NK-92 treated with Interleukin-12 subunit alpha and Interleukin-12 subunit beta, amount 100 ng/mL, for 24 hours (cell line): ENCODE results near the gene KCNJ12.
A peak's percentile ranks its signal among the peaks of the same experiment; 100 is the strongest.
"Not testable (repeated sequence)": the region's sequence is repeated elsewhere in the genome, so short reads cannot be mapped to it uniquely, and the experiment has no call there.

ENCODE experiments used
- DNase-seq: peaks from one replicate; lab custom pipeline; 2025; lab: John Stamatoyannopoulos, UW

The KCNJ12 gene

GRCh38 chr17:21387616-21388015, 11.5 kb downstream of the KCNJ12 start:
- no peak for DNase-seq

- no peak for DNase-seq
Measured at GRCh38 chr17:21388066-21388465, 11.9 kb downstream of the KCNJ12 start.

GRCh38 chr17:21388944-21389343, 12.8 kb downstream of the KCNJ12 start:
- DNase-seq, result no peak

- no peak for DNase-seq
Measured at GRCh38 chr17:21389394-21389793, 13.2 kb downstream of the KCNJ12 start.

GRCh38 chr17:21390294-21390693, 14.1 kb downstream of the KCNJ12 start:
- no peak for DNase-seq

- no peak for DNase-seq
Measured at GRCh38 chr17:21392266-21392665, 16.1 kb downstream of the KCNJ12 start.

- DNase-seq, result no peak
Measured at GRCh38 chr17:21394265-21394664, 18.1 kb downstream of the KCNJ12 start.

GRCh38 chr17:21395764-21396163, 19.6 kb downstream of the KCNJ12 start:
- DNase-seq, result no peak

GRCh38 chr17:21396237-21396636, 20.1 kb downstream of the KCNJ12 start:
- no peak for DNase-seq

GRCh38 chr17:21397341-21398190, 21.4 kb downstream of the KCNJ12 start:
- no peak for DNase-seq

- no peak for DNase-seq
Measured at GRCh38 chr17:21399474-21400186, 23.5 kb downstream of the KCNJ12 start.

GRCh38 chr17:21400187-21400569, 24.0 kb downstream of the KCNJ12 start:
- DNase-seq, result not testable (repeated sequence)

GRCh38 chr17:21400816-21401593, 24.8 kb downstream of the KCNJ12 start:
- DNase-seq, result no peak

GRCh38 chr17:21402166-21402571, 26.0 kb downstream of the KCNJ12 start:
- DNase-seq, result peak; percentile 17

- not testable (repeated sequence) for DNase-seq
Measured at GRCh38 chr17:21402926-21403325, 26.8 kb downstream of the KCNJ12 start.

GRCh38 chr17:21404106-21404505, 27.9 kb downstream of the KCNJ12 start:
- not testable (repeated sequence) for DNase-seq

GRCh38 chr17:21404539-21404938, 28.4 kb downstream of the KCNJ12 start:
- not testable (repeated sequence) for DNase-seq

- DNase-seq, result not testable (repeated sequence)
Measured at GRCh38 chr17:21404956-21405731, 29.0 kb downstream of the KCNJ12 start.

- DNase-seq, result not testable (repeated sequence)
Measured at GRCh38 chr17:21405904-21406400, 29.8 kb downstream of the KCNJ12 start.

- not testable (repeated sequence) for DNase-seq
Measured at GRCh38 chr17:21406616-21407404, 30.7 kb downstream of the KCNJ12 start.

GRCh38 chr17:21407752-21408151, 31.6 kb downstream of the KCNJ12 start:
- DNase-seq, result not testable (repeated sequence)
